SH-SY5Y (cell line): Measurements from ENCODE around the gene FBLL1.

Experiments
- GATA2 ChIP-seq: IDR thresholded peaks from 2 replicates; pipeline ENCODE4 v1.6.1; 2011; ENCODE audit warnings: mild to moderate bottlenecking, low read depth, low read length
- GATA3 ChIP-seq: IDR thresholded peaks from 2 replicates; pipeline ENCODE4 v1.6.1; 2011; ENCODE audit warnings: low read depth, mild to moderate bottlenecking, low read length, moderate library complexity

Gene FBLL1

DNA sequence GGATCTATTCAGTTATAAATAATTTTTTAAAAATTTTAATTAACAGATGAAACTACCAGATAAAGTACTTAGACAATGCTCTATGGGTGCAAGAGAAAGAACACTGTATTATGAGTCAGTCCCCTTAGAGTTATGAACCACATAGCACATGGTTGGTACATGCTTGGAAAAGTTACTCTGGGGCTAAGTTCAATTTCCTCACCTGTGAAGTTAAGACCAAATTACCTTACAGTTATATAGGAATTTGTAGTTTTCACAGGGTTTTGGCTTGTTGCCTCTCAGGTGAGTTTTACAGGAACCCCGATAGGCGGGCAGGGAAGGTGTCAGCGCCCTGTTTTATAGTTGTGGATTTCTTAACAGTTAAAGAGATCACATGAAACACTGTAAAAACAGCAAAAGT lies 48.9 kb downstream of the FBLL1 start:
- TF ChIP-seq GATA2 = no peak
- TF ChIP-seq GATA3 = no peak

DNA sequence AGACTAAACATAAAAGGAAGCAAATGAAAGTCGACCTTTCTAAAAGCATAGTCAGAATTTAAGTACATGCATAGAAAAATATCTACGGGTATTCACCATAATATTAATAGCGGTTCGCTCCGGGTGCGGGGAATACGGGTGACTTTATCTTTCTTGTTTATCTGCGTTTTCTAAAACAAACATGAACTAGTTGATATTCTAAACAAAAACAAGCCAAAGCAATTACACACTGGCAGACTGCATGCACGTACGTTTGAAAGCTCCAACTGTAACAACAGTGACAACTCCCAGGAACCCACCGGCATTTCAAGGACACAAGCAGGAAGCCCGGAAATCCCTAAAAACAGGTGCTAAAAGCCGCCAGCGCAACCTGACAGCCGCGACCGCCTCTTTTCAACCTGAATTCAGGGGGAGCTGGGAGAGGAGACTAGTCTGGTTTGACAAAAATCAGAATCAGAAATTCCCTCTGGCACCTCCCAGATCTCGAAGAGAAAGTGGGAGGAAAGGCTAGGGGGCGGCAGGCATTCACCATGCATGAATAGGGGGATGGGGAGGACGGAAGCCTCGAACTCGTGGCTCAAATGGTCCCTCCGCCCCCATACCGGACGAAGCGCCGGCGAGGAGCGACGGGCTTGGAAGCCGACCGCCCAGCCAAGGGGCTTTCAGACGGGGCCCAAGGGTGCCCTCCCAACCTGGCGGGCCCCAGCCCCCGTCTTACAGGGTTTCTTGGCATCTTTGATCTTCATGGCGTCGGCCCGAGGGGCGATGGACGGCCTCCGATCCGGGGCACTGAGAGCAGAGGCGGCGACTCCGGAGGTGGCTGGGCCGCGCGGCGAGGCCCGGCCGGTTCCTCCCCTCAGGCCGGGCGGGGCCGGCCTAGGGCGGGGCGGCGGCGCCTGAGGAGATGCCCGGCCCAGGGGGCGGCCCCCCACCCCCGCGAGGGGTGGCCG lies 49.7 kb downstream of the FBLL1 start, which contains the start of gene PANK3:
TSS of gene PANK3 (minus strand) at position 831 of the 950 bp plus-strand sequence. CDS start at position 746, 85 bp downstream.
- no peak for TF ChIP-seq GATA2
- TF ChIP-seq GATA3 = no peak

DNA sequence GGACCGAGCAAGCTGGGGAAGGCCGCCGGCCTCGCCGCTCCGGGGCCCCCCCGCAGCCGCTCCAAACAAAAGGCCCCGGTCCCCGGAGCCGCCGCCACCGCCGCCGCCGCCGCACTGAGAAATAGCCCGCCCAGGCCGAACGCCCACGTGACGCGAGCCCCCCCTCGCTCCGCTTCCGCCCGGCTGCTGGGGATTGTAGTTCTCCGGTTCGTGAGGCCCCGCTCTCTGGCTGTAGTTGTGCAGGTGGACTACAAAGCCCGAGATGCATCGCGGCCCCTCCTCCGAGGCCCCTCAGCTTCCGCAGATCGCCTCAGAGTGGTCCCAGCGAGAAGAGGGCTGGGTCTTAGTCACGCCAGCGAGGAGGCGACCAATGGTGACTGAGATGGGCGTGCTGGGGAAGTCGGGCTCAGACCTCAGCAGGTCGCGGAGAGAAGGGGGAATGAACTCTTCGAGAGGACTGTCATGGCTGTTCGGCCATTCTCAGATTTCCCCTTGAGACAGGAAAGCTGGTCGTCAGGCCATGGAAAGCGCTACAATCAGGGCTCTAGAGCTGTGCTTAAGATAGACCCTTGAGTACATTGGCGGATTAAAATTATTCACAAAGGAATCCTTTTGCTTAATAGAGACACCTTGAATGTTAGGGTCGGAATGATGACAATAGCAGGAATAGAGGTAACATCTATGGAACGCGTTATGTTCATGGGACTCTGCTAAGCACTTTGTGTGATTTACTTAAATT lies 50.6 kb downstream of the FBLL1 start:
- no peak for TF ChIP-seq GATA3
- no peak for TF ChIP-seq GATA2

- TF ChIP-seq GATA2 (no peak), GATA3 (no peak)
Measured at GRCh38 chr5:168580227-168580508, 51.1 kb downstream of the FBLL1 start.
